ENCODE data around the gene GABRG3.

GABRG3 gene

GRCh38 chr15:27238707-27239423 is 267.9 kb downstream of the GABRG3 start:
- DNase-seq (ENCODE audit: low read depth in 1 of 2, low spot score in 1 of 2), result no peak
- Histone ChIP-seq H3K27ac (replicated peaks) (no peak overlapping the region), H3K4me3 (replicated peaks; ENCODE audit: insufficient read depth, low read length) (no peak overlapping the region), H3K27me3 (ENCODE audit: insufficient read depth, poor library complexity, severe bottlenecking) (no peaks in the 10 kb centered on the region)
- TF ChIP-seq REST (IDR thresholded peaks at IDR 0.05; ENCODE audit: insufficient replicate concordance, low read depth) (no peak), POLR2AphosphoS5 (IDR thresholded peaks at IDR 0.05; ENCODE audit: low read depth) (no peak), GABPA (IDR thresholded peaks at IDR 0.05; ENCODE audit: low read depth) (no peak), SPI1 (IDR thresholded peaks at IDR 0.05; ENCODE audit: borderline replicate concordance, low read depth) (no peak)
- TF ChIP-seq, protein P1, sequence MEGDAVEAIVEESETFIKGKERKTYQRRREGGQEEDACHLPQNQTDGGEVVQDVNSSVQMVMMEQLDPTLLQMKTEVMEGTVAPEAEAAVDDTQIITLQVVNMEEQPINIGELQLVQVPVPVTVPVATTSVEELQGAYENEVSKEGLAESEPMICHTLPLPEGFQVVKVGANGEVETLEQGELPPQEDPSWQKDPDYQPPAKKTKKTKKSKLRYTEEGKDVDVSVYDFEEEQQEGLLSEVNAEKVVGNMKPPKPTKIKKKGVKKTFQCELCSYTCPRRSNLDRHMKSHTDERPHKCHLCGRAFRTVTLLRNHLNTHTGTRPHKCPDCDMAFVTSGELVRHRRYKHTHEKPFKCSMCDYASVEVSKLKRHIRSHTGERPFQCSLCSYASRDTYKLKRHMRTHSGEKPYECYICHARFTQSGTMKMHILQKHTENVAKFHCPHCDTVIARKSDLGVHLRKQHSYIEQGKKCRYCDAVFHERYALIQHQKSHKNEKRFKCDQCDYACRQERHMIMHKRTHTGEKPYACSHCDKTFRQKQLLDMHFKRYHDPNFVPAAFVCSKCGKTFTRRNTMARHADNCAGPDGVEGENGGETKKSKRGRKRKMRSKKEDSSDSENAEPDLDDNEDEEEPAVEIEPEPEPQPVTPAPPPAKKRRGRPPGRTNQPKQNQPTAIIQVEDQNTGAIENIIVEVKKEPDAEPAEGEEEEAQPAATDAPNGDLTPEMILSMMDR (IDR thresholded peaks at IDR 0.05; ENCODE audit: insufficient read depth, low read length), result no peak

DNA sequence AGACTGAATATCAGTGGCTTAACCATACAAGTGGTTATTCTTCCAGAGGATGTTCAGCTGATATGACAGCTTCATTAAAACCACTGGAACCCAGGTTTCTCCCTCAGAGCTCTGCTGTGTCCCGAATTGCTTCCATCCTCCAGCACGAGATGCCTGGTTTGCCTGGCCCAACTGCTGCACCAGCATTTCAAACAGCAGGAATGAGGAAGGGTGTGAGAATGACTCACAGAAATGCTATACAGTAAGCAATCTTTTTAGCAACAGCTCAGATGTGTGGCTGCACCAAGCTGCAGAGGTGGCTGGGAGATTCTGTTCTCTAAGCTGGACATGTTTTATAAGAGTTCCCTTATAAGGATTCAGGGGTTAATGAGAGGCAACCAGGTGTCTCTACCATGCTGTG is 271.0 kb downstream of the GABRG3 start:
- no peaks in the 10 kb centered on the region for H3K27me3 ChIP-seq (ENCODE audit: insufficient read depth, poor library complexity, severe bottlenecking)
- no peak overlapping the region for H3K4me3 ChIP-seq (replicated peaks; ENCODE audit: insufficient read depth, low read length)
- H3K27ac ChIP-seq (replicated peaks), result no peak overlapping the region
- no peak for DNase-seq (ENCODE audit: low read depth in 1 of 2, low spot score in 1 of 2)
- TF ChIP-seq, protein P1 (IDR thresholded peaks at IDR 0.05; ENCODE audit: insufficient read depth, low read length), result no peak
- TF ChIP-seq SPI1 (IDR thresholded peaks at IDR 0.05; ENCODE audit: borderline replicate concordance, low read depth) (no peak), POLR2AphosphoS5 (IDR thresholded peaks at IDR 0.05; ENCODE audit: low read depth) (no peak), GABPA (IDR thresholded peaks at IDR 0.05; ENCODE audit: low read depth) (no peak), REST (IDR thresholded peaks at IDR 0.05; ENCODE audit: insufficient replicate concordance, low read depth) (no peak)

DNA sequence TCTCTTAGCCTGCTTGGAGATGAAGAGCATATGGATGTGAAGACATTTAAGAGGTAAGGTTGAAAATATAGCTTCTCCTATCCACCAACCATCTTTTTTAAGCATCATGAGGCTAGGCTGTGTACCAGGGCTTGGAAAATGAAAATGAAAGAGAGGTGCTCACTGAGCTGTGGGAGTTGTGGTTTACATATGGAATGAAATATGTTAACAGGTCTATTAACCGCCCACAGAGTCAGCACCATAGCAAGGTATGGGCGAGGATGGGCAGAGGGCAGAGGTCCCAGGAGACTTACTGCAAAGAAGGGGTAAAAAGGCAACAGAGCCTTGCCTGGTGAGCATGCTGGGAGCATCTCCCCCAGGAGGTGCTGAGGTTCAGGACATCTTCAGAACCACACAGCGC is 273.1 kb downstream of the GABRG3 start:
- H3K27me3 ChIP-seq (ENCODE audit: insufficient read depth, poor library complexity, severe bottlenecking), result no peaks in the 10 kb centered on the region
- no peak for DNase-seq (ENCODE audit: low read depth in 1 of 2, low spot score in 1 of 2)
- H3K27ac ChIP-seq (replicated peaks), result no peak overlapping the region
- no peak for TF ChIP-seq SPI1 (IDR thresholded peaks at IDR 0.05; ENCODE audit: borderline replicate concordance, low read depth)
- TF ChIP-seq, protein P1 (IDR thresholded peaks at IDR 0.05; ENCODE audit: insufficient read depth, low read length), result no peak
- no peak for TF ChIP-seq POLR2AphosphoS5 (IDR thresholded peaks at IDR 0.05; ENCODE audit: low read depth)
- TF ChIP-seq REST (IDR thresholded peaks at IDR 0.05; ENCODE audit: insufficient replicate concordance, low read depth), result no peak
- no peak for TF ChIP-seq GABPA (IDR thresholded peaks at IDR 0.05; ENCODE audit: low read depth)
- no peak overlapping the region for H3K4me3 ChIP-seq (replicated peaks; ENCODE audit: insufficient read depth, low read length)

All from HL-60 (cell line).